Uterus (tissue), 2 donors: ENCODE data around the gene WDR86.

Source experiments
- CTCF ChIP-seq, 4 experiments: fragments of 200-600 bp in 2 of 4; fragments of 450-650 bp in 2 of 4; sonication (generic) in 2 of 4; IDR thresholded peaks; one replicate each; pipeline ENCODE4 v1.5.1; 2016 to 2019; ENCODE audit warnings: antibody characterized with exemption in 4 of 4, mild to moderate bottlenecking in 2 of 4, moderate library complexity in 1 of 4
- POLR2A ChIP-seq, 2 donors: fragments of 450-650 bp; IDR thresholded peaks; one replicate each; pipeline ENCODE4 v1.6.1; 2016; ENCODE audit warnings: antibody characterized with exemption in 2 of 2, mild to moderate bottlenecking in 1 of 2, moderate library complexity in 1 of 2

DNA sequence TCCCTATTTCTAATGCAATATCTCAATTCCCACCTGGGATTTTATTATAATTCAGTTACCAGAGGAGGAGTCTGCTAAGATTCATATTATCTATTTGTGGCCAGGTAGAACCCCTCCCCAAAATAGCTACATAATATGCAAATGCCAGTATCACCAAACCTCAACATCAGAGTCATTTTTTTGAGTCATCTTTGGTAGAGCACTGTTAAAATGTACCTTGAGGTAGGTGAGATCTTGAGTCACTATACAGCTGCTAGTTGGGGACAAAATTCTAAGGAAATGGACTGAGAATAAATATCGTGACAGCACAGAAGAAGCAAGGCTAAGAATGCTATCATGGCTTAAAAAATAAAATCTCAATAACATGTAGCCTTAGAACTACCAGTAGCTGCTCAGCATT, 34.8 kb upstream of the WDR86 start:
- TF ChIP-seq CTCF (IDR thresholded peaks at IDR 0.05) (no peak), POLR2A (IDR thresholded peaks at IDR 0.05) (no peak)
